GM19025 (cell line): Measurements from ENCODE around the gene HNRNPA3.

Experiments used
- ATAC-seq: cut with Tn5 transposase; IDR thresholded peaks from one replicate; pipeline ENCODE4 v1.9.1; 2021; ENCODE audit warnings: mild to moderate bottlenecking, low read depth, moderate library complexity; ENCODE audit not compliant: unreplicated experiment

The HNRNPA3 gene

GRCh38 chr2:177268901-177269300 is 56.3 kb downstream of the HNRNPA3 start:
- no peak for ATAC-seq

DNA sequence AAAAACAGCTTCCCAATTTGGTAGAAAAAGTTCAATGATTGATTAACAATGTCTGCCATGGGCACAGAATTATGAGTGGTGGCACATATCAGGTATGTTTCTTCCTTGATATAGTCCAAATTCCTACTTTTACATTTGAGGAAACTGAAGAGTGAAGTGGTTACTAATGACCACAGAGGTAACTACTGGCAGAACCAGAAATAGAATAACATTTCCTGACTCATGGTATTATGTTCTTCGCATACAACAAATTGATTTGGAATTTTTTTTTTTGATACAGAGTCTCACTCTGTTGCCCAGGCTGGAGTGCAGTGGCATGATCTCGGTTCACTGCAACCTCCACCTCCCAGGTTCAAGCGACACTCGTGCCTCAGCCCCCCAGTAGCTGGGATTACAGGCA is 57.9 kb downstream of the HNRNPA3 start:
- no peak for ATAC-seq

DNA sequence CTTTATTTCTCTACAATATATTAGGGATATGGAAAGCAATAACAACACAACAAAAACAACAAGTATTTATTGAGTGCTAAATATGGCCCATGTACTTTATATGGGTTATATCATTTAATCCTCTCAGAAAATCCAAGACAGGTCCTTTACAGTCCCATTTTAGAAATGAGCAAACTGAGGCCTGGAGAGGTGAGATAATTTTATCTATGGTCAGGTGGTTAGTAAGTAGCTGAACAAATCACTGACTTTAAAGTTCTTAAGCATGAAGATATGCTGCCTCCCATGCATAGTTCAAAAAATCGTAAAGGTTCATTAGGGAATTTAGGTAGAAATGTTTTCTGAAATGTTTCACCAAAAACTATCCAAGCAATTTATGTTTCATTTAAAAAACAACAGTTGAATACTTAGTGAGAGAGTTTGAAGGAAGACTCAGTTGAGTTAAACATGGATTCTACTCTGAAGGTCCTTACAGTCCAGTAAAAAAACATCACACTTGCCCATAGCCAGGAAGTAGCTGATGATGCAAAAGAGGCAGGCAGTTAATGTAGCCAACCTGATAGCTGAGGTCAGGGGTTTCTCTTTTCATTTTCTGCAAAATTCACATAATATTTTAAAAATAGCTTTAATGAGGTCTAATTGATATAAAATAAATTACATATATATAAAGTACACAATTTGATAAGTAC is 59.5 kb downstream of the HNRNPA3 start:
- ATAC-seq: no peak

DNA sequence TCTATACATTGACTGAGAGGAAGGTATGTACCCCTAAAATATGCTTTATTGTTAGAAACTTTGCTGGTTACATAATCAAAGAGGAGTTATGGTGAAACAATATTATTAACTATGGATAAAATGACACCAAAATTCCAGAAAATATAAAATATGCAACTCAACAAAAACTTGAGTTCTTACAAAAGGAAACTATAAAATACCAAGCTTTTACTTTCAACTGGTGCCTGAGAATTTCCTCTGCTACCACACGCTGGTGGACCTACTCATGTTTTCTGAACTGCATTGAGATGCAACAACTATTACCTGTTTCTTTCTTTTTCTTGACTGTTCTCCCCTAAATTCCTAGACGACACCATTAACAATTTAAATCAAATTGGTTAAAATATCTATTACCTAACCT is 60.2 kb downstream of the HNRNPA3 start:
- no peak for ATAC-seq

DNA sequence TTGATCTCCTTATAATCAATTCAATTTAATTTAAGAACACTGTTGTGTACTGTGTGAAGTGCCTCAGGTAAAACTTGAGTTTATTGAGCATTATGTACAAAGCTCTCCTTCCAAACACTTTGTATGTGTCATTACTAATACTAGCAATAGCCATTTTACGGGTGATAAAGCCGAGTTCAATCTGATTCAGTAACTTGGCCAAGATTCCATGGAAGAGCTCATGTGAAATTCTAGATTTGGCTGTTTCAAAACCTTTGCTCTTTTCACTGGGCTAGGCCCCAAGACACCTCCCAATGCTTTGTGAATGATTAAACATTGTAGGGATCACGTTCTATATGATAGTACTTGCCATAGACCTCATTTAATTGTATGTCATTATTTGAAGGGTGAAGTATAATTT is 60.8 kb downstream of the HNRNPA3 start:
- no peak for ATAC-seq
